ENCODE measurements around the gene FMNL2.

GRCh38 chr2:152375174-152375573 is 40.2 kb downstream of the FMNL2 start:
- TF ChIP-seq CTCF (IDR thresholded peaks at IDR 0.05) (no peak), POLR2A (IDR thresholded peaks at IDR 0.05) (no peak)

Measured in thyroid gland (tissue), 4 donors.